Tongue (tissue), 2 donors: Measurements from ENCODE around the gene BCR. TPM values are rescaled to one million over a fixed set of nuclear protein-coding genes. Genes with fewer than 3 reads are reported as not detected.

Experiments used
- DNase-seq: peaks from one replicate; pipeline ENCODE4 v3.0.0-alpha.2; 2015
- total RNA-seq: library from RNA; depleted of rRNA; stranded (reverse); fragments of >200 nt; gene quantifications from one replicate; pipeline ENCODE4 v1.2.3, GENCODE V29; 2014

The BCR gene
- total RNA-seq, 1 donor from 2014 or later: 34.7 TPM

DNA sequence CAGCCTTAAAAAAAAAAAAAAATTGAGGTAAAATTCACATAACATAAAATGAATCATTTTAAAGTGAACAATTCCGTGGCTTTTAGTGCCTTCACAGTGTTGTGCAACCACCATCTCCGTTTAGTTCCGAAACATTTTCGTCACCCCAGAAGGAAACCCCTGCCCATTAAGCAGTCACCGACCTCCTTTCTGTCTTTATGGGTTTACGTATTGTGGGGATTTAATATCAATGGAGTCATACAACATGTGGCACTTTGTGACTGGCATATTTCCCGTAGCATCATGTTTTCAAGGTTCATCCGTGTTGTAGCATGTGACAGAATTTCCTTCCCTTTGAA, 65.5 kb downstream of the BCR start:
- no peak for DNase-seq

DNA sequence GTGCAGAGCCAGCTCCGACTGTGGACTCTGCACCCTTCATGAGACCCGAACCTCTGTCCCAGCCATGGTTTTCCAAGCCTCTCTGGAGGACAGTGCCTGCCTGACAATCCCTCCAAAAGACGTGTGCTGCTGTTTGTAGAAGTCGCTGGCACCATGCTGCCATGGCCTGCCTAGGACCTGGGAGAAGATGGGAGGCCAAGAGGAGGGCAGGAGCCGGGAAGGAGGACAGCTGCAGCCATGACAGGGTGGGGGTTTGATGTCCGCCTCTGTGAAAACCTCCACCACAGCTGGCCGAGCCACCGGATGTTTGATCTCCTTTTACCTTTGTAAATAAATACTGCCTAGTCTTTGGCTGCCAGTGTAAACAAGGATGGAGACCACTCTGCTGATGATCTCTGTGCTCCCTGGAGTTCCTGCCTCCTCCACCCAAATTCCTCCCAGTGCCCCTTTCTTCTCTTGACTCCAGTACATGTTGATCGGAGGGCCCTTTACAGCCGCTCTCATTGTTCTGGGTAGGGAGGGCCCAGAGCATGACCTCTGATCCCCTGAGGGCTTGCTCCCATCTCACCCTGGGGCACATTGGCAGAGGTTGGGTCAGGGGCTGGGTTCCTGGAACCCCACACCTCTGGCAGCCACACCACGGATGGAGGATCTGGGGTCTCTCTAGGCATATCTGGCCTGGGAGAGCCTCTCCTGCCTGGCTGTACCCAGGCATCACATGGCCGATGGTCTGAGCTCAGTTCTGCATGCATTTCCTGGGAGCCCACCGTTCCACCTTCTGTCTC, 66.9 kb downstream of the BCR start:
- DNase-seq: no peak

GRCh38 chr22:23248583-23248982, 68.3 kb downstream of the BCR start:
- DNase-seq: no peak

DNA sequence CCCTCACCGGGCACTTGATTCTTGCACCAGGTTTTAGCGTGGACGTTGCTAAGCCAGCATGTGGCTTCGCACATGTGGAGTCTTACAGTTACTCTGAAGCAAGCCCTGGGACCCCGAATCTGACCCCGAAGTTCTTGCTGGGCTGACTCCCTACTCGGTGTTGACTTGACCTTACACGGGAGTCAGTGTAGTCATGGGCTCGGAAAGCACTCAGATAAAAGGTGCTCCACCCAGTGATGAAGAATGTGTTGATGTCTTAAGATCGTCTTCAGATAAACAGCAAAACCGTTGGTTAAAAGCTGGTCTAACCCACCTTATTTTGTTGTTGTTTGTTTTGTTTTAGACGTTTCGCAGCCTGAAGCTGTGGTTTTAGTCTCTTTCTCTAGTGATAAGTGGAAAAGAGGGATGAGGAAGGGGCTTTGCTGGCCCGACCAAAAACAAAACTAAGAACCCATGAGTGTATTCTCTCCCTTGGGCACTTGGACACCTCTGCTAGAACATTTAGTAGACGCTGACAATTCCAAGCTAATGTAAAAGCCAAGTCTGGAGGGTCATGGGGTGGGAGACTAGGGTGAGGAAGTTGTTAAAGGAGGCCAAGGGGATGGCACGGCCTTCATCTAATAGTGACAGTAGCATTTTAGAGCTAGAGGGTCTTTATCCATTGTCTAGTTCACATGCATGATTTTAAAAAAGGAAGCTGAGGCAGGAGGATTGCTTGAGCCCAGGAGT, 69.9 kb downstream of the BCR start:
- no peak for DNase-seq

DNA sequence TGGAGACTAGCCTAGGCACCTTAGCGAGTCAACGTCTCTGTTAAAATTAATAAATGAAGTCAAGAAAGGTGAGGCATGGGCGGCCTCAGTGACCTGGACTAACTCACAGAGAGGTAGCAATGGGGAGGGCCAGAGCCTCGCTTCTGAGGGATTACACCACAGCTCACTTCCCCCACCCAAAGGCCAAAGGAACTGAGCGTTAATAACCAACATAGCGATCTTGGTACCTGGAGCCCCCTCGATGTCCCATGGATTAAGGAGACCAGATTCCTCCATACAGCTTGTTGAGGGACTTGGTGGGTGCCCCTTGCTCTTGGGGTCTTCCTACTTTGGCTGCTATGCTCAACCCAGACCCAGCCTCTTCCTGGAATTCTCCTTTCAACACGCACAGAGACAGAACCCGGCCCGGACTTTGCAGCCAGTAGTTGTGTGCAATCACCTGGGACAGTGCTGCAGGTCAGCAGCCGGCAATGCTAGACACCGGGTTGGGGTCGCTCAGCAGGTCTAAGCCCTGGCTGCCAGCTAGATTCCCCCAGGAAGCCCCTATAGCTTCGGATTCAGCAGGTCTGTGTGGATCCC, 70.6 kb downstream of the BCR start:
- no peak for DNase-seq

DNA sequence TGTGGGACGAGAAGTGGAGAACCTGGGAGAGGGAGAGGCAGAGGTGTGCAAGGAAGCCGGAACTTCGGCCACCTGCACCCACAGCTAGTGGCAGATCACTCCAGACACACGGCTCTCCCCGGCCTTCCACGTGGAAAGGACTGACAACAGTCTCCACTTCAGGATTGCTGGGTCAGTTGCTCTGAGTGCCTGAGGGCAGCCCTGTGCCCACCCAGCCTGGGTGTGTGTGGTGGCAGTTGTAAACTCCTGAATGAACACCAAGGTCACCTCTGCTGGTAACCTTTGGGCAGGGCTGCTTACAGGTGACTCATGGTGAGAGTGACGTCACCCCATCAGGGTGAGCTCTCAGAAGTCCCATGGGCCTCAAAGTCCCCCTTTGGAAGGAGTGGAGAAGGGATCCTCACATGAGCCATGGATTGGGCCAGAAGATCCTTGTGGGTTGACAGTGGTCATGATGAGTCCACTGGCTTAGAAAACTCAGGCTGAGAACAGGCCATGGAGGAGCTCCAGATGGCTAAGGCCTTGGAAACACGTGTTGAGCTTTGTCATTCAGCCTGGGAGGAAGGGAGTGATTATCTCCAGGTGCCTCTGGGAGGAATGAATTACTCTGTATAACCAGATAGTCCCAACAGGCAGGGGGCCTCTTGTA, 71.3 kb downstream of the BCR start:
- DNase-seq: peak; percentile 64

DNA sequence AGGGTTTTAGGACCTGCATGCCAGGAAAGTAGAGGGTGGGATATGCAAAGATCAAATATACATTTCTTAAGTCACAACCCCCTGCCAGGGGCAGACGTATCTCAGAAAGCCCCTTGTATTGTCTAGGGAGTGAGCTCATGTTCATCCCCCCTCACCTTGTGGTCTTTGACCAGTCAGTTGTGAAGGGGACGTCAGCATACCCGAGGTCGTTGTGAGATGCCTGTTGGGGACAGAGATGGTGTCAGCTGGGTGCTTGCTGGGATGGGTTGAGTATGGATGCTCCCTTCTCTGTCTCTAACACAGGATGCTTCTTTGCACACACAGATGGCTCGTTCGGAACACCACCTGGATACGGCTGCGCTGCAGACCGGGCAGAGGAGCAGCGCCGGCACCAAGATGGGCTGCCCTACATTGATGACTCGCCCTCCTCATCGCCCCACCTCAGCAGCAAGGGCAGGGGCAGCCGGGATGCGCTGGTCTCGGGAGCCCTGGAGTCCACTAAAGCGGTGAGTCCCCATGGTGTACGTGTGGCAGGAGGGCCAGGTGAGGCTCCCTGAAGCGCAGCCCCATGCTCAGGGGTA, 73.3 kb downstream of the BCR start:
- no peak for DNase-seq

GRCh38 chr22:23255506-23256170, 75.3 kb downstream of the BCR start:
- DNase-seq: no peak

GRCh38 chr22:23256171-23256932, 76.0 kb downstream of the BCR start:
- DNase-seq: no peak

DNA sequence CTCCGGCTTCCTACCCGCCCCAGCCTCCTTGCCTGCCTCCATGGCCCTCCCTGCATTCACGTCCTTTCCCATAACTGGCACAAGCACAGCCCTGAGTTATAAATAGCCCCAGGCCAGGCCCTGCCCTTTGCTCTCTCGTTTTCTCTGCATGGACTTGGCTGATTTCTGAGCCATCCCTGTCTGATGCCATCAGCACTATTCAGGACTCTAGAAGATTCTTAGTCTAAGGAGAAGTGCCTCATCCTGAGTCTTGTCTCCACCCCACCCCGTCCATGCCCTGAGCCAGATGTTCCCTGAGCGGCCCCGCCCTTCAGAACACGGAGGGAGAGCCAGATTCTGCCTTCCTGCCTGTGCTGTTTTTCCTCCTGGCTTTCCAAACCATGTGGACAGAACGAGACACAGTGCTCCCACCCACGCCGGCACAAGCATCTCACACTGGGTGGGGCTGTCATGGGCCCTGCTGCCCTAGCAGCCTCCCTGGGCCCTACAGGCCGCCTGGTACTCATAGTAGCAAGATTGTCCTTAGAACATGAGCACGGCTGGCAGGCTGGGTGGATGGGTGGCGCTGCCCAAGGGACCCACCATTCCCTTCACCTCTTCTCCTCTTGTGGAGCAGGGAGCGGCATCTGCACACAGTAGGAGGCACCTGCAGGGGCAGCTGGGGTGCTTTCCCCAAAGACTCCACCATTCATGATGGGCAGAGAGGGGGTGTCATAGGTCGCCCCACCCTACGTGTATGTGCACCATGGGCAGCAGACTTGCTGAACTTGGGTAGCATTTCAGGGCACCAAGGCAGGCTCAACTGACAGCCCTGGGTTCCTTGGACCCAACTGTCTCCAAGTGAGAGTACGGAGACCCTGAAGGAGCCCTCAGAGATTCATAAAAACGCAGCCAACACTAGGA, 76.9 kb downstream of the BCR start:
- DNase-seq: peak; percentile 62

DNA sequence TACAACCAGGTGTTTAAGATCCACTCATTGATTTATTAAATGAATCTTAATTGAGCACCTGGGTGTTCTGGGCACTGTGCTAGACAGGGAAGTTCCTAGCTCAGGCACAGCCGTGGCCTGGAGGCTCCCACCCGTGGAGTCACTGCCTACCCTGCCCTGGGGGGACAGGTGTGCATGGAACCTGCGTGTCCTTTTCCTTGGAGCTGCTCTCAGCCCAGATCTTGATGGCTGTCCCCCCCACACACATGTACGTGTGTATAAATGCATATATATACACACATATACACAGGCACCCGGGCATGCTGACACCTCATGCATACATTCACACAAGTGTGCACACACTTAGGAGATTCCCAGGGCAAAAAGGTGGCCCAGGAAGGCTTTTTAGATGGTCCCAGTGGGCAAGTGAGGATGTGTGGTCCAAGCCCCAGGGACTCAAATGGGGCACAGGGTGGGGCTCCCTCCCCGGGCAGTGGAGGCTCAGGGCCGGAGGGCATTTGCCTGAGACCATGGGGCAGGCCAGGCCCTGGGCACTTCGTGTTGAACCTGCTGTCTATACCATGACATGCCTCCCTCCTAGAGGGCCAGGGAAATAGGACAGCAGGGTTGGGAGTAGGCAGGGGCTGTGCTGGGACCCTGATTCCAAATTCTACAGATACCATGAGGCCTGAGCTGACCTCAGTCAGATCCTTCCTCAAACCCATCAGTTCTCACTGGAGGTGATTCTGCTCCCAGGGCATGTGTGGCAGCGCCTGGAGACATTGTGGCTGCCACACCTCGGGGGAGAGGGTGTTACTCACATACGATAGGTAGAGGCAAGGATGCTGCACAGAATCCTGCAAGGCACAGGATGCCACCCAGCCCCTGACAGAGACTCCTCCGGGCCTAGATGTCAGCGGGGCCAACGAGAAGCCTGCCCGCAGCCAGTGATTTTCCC, 77.8 kb downstream of the BCR start:
- no peak for DNase-seq

DNA sequence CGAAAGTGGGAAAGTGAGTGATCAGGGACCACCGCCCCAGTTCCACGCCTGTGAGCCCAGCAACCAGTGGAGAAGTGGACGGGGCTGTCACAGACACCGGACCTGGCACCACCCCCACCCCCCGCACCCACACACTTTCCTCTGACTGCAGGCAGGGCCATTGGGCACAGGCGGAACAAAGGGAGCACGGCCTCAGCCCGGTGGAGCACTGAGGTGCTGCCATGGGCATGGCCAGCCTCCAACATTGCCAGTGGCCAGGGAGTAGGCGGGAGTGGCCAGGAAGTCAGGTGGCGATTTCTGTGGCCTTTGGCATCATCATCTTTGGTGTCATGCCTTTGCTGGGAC, 78.5 kb downstream of the BCR start:
- no peak for DNase-seq

GRCh38 chr22:23259916-23260644, 79.8 kb downstream of the BCR start:
- DNase-seq: no peak

- no peak for DNase-seq
Observed at GRCh38 chr22:23260645-23261581, 80.6 kb downstream of the BCR start.

DNA sequence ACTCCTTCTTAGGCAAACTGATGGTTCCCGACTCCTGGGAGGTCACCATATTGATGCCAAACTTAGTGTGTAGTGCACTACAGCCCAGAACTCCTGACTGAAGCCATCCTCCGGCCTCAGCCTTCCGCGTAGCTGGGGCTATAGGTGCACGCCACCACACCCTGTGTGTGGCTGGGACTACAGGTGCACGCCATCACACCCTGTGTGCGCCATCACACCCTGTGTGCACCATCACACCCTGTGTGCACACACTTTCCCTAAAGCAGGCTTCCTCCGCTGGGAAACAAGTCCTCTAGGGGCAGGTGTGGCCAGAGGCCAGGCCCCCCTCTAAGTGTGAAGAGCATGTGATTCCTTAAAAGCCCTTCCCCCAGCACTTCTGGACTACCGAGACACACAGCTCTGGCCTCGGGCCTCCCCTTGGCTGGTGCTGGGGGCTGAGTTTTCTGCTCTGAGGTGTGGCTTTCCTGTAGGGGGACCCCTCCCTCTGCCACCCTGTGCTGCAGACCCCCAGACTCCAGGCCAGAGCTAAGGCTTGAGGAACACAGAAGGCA, 81.7 kb downstream of the BCR start:
- no peak for DNase-seq

DNA sequence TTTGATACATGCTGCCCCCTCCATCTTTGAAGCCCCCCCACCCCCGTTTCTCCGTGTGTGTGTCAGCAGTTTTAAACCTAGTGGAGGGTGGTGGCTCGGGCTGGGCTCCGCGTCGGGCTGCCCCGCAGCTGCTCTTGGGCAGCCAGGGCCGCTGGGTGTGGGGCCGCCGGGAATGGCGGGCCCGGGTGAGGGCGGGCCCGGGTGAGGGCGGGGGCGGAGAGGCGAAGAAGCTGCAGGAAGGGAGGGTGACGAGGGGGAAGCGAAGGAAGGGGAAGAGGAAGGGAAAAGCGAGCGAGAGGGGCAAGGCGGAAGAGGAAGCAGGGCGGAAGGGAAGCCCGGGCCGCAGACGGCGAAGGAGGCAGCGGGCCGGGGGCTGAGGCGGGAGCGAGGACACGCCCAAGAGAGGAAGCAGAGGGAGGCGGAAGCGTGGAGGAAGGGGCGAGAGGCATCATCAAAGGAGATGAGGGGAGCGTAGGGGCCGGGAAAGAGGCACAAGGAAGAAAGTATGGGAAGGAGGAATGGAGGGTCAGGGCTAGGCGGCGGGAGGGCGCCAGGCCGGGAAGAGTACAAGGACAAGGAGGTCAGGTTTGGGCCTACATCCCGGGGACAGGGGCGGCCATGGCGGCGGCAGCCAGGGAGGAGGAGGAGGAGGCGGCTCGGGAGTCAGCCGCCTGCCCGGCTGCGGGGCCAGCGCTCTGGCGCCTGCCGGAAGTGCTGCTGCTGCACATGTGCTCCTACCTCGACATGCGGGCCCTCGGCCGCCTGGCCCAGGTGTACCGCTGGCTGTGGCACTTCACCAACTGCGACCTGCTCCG, 82.4 kb downstream of the BCR start:
- peak; percentile 56 for DNase-seq
